Upper lobe of right lung (tissue), 1 donor: ENCODE data around the gene AADAC. TPM values are rescaled to one million over a fixed set of nuclear protein-coding genes. Genes with fewer than 3 reads are reported as not detected.
"Not testable (repeated sequence)": the region's sequence is repeated elsewhere in the genome, so short reads cannot be mapped to it uniquely, and the experiment has no call there.

ENCODE experiments used
- ATAC-seq: fragments of 200-7000 bp; cut with Tn5 transposase; one replicate; pipeline ENCODE4 v1.9.1; 2020; ENCODE audit warnings: mild to moderate bottlenecking, moderate library complexity
- DNase-seq: peaks from one replicate; pipeline ENCODE4 v3.0.0-alpha.2; 2020
- H3K27ac ChIP-seq: fragments of 200-600 bp; one replicate; pipeline ENCODE4 v1.8.0; 2022
- H3K27me3 ChIP-seq: fragments of 200-600 bp; one replicate; pipeline ENCODE4 v1.8.0; 2022; ENCODE audit warnings: mild to moderate bottlenecking
- H3K36me3 ChIP-seq: fragments of 200-600 bp; one replicate; pipeline ENCODE4 v1.8.0; 2022
- H3K4me1 ChIP-seq: fragments of 200-600 bp; one replicate; pipeline ENCODE4 v1.8.0; 2022
- H3K4me3 ChIP-seq: fragments of 200-600 bp; one replicate; pipeline ENCODE4 v1.8.0; 2022; ENCODE audit warnings: mild to moderate bottlenecking
- H3K9me3 ChIP-seq: fragments of 200-600 bp; one replicate; pipeline ENCODE4 v1.8.0; 2022
- CTCF ChIP-seq: fragments of 200-600 bp; IDR thresholded peaks from one replicate; pipeline ENCODE4 v1.8.0; 2022; ENCODE audit warnings: antibody characterized with exemption
- intact Hi-C: fragments of 100-400 bp; cut with DNase I; formaldehyde crosslinking; loops from one replicate; pipeline ENCODE4 v1.11.0; 2022
- total RNA-seq: library from RNA; stranded (reverse); fragmentation: NEBNext Ultra II Directional; extraction: Animal tissue kit (Norgen Biotek cat#: 25700); gene quantifications from one replicate; pipeline ENCODE4 v1.2.1, GENCODE V29; 2021
- donor health status: DM: no; HTN: yes; CAD: no; lungs with severe emphysema.

The AADAC gene
- total RNA-seq, 1 donor from 2014 or later = 3.2 TPM

- Histone ChIP-seq H3K4me3 (no peak overlapping the region), H3K27ac (no peak overlapping the region), H3K9me3 (no peaks in the 10 kb centered on the region), H3K27me3 (no peaks in the 10 kb centered on the region), H3K4me1 (no peaks in the 10 kb centered on the region), H3K36me3 (no peaks in the 10 kb centered on the region)
- TF ChIP-seq CTCF = no peak
- ATAC-seq (no peak), DNase-seq (no peak)
- intact Hi-C loops = no loop called here
Measured at GRCh38 chr3:151800431-151800830, 13.5 kb upstream of the AADAC start.

- Histone ChIP-seq H3K4me1 (no peaks in the 10 kb centered on the region), H3K9me3 (no peaks in the 10 kb centered on the region), H3K27me3 (no peaks in the 10 kb centered on the region), H3K36me3 (no peaks in the 10 kb centered on the region), H3K27ac (no peak overlapping the region), H3K4me3 (no peak overlapping the region)
- ATAC-seq (no peak), DNase-seq (no peak)
- intact Hi-C loops = no loop called here
- no peak for TF ChIP-seq CTCF
Measured at GRCh38 chr3:151804267-151804666, 9.6 kb upstream of the AADAC start.

DNA sequence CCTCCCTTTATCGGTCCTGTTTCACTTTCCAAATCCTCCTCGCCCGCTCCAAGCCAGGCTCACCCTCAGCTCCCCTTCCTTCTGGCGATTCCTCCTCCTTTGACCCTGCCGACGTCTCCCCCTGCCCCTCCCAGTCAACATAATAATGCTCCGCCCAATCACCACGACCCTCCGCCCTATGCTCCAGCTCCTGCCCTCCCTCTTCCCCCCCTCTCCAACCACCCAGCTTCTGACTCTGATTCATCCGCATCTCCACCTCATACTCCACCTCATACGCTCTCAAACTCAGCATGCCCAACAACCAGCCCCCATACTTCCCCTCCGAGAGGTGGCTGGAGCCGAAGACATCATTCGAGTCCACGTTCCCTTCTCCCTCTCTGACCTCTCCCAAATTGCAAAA is 7.1 kb upstream of the AADAC start:
- Histone ChIP-seq H3K9me3 (no peaks in the 10 kb centered on the region), H3K27me3 (no peaks in the 10 kb centered on the region), H3K36me3 (no peaks in the 10 kb centered on the region), H3K4me1 (no peaks in the 10 kb centered on the region), H3K27ac (no peak overlapping the region), H3K4me3 (no peak overlapping the region)
- intact Hi-C loops = no loop called here
- ATAC-seq = no peak
- DNase-seq = no peak
- TF ChIP-seq CTCF = no peak

GRCh38 chr3:151808926-151809325 is 5.0 kb upstream of the AADAC start:
- ATAC-seq, intact Hi-C loops, DNase-seq: not testable (repeated sequence)

GRCh38 chr3:151811474-151811873 is 2.4 kb upstream of the AADAC start:
- H3K4me1 ChIP-seq = no peaks in the 10 kb centered on the region
- H3K4me3 ChIP-seq = no peak overlapping the region
- H3K27me3 ChIP-seq = no peaks in the 10 kb centered on the region
- intact Hi-C loops = no loop called here
- H3K9me3 ChIP-seq = no peaks in the 10 kb centered on the region
- DNase-seq (no peak), ATAC-seq (no peak)
- no peak for TF ChIP-seq CTCF
- H3K36me3 ChIP-seq = no peaks in the 10 kb centered on the region
- H3K27ac ChIP-seq = no peak overlapping the region

More at GRCh38 chr3:151808926-151809325, 5.0 kb upstream of the AADAC start:
- H3K9me3 ChIP-seq, H3K27ac ChIP-seq, H3K4me1 ChIP-seq, H3K4me3 ChIP-seq, H3K27me3 ChIP-seq, H3K36me3 ChIP-seq: not testable (repeated sequence)

DNA sequence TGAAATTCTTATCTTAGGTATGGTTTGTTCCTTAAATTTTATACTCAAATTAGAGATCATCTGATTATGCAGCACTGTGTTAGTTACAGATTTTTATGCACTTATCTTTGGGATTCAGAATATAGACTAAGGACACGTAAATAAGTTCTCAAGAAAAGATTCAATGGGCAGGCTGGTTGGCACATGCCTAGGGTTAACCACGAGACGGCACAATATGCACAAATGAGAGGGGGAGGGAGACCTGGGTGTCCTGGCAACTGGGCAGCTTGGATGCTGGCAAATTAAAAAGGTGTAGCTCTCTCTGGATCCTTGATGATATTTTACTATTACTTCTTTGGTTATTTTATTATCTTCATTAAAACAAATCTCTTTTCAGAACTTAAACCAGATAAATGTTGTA is 672 bp downstream of the AADAC start:
- Histone ChIP-seq H3K27me3 (no peaks in the 10 kb centered on the region), H3K36me3 (no peaks in the 10 kb centered on the region), H3K4me1 (no peaks in the 10 kb centered on the region), H3K9me3 (no peaks in the 10 kb centered on the region), H3K27ac (no peak overlapping the region), H3K4me3 (no peak overlapping the region)
- intact Hi-C loops = no loop called here
- ATAC-seq = no peak
- no peak for DNase-seq
- TF ChIP-seq CTCF = no peak
